Panc1 (cell line): ENCODE data around the gene CCDC154.

Experiments used
- CTCF ChIP-seq: fragments of 450-650 bp; IDR thresholded peaks from 2 replicates; pipeline ENCODE4 v1.5.1; 2017; ENCODE audit warnings: mild to moderate bottlenecking
- POLR2AphosphoS5 ChIP-seq: IDR thresholded peaks from 2 replicates; pipeline ENCODE4 v1.6.1; 2012; ENCODE audit warnings: mild to moderate bottlenecking, low read depth, low read length, moderate library complexity
- REST ChIP-seq, 2 experiments: IDR thresholded peaks; 2 replicates each; pipeline ENCODE4 v1.6.1; 2011 to 2012; ENCODE audit warnings: low read depth in 2 of 2, control low read depth in 1 of 2, low read length in 1 of 2, mild to moderate bottlenecking in 1 of 2, moderate library complexity in 1 of 2; ENCODE audit not compliant: insufficient read depth in 1 of 2
- SIN3A ChIP-seq: IDR thresholded peaks from 2 replicates; pipeline ENCODE4 v1.6.1; 2012; ENCODE audit warnings: low read depth, mild to moderate bottlenecking, low read length, moderate library complexity, borderline replicate concordance; ENCODE audit not compliant: insufficient read depth
- TCF7L2 ChIP-seq: IDR thresholded peaks from 2 replicates; pipeline ENCODE4 v1.6.1; 2011; ENCODE audit warnings: mild to moderate bottlenecking, low read depth, low read length, inconsistent platforms

GRCh38 chr16:1422076-1422475 is 22.3 kb downstream of the CCDC154 start:
- no peak for TF ChIP-seq TCF7L2
- no peak for TF ChIP-seq CTCF
- TF ChIP-seq SIN3A: no peak
- TF ChIP-seq POLR2AphosphoS5: no peak
- TF ChIP-seq REST (IDR thresholded peaks at IDR 0.05; ENCODE audit: insufficient read depth in 1 of 2, low read depth in 2 of 2, low read length in 1 of 2): no peak
